Activated T-helper 1 cell treated with Interleukin-2 at 50 U/mL for 16 hours (primary cell): ENCODE data around the gene FTMT.
"Not testable (repeated sequence)": the region's sequence is repeated elsewhere in the genome, so short reads cannot be mapped to it uniquely, and the experiment has no call there.

ENCODE experiments used
- DNase-seq: peaks from one replicate; pipeline ENCODE4 v3.0.0-alpha.2; 2020; ENCODE audit warnings: low read depth

FTMT gene

GRCh38 chr5:121851643-121852574, at the start of gene FTMT:
TSS of gene FTMT (plus strand) at chr5:121851882. CDS start at chr5:121851964, 82 bp downstream.
- DNase-seq, result no peak

- DNase-seq, result not testable (repeated sequence)
Observed at GRCh38 chr5:121805251-121805650, 46.4 kb upstream of the FTMT start.

GRCh38 chr5:121805911-121806310, 45.8 kb upstream of the FTMT start:
- no peak for DNase-seq

GRCh38 chr5:121816164-121816563, 35.5 kb upstream of the FTMT start:
- no peak for DNase-seq

- DNase-seq, result no peak
Observed at GRCh38 chr5:121819682-121820261, 31.9 kb upstream of the FTMT start.

GRCh38 chr5:121833617-121834016, 18.1 kb upstream of the FTMT start:
- no peak for DNase-seq

- no peak for DNase-seq
Observed at GRCh38 chr5:121834021-121834420, 17.7 kb upstream of the FTMT start.

GRCh38 chr5:121841892-121842291, 9.8 kb upstream of the FTMT start:
- DNase-seq, result no peak

GRCh38 chr5:121850272-121850671, 1.4 kb upstream of the FTMT start:
- no peak for DNase-seq

GRCh38 chr5:121853850-121854249, 2.2 kb downstream of the FTMT start:
- DNase-seq, result no peak

- no peak for DNase-seq
Observed at GRCh38 chr5:121862801-121863200, 11.1 kb downstream of the FTMT start.

- DNase-seq, result no peak
Observed at GRCh38 chr5:121863753-121864285, 12.1 kb downstream of the FTMT start.

GRCh38 chr5:121867403-121867802, 15.7 kb downstream of the FTMT start:
- DNase-seq, result no peak

- no peak for DNase-seq
Observed at GRCh38 chr5:121870489-121870888, 18.8 kb downstream of the FTMT start.

- DNase-seq, result no peak
Observed at GRCh38 chr5:121872856-121873255, 21.2 kb downstream of the FTMT start.

- no peak for DNase-seq
Observed at GRCh38 chr5:121873409-121873808, 21.7 kb downstream of the FTMT start.

- DNase-seq, result no peak
Observed at GRCh38 chr5:121885630-121886029, 33.9 kb downstream of the FTMT start.

- no peak for DNase-seq
Observed at GRCh38 chr5:121887727-121888126, 36.0 kb downstream of the FTMT start.

- no peak for DNase-seq
Observed at GRCh38 chr5:121890297-121890858, 38.7 kb downstream of the FTMT start.

- DNase-seq, result no peak
Observed at GRCh38 chr5:121897341-121897740, 45.7 kb downstream of the FTMT start.

GRCh38 chr5:121899346-121899745, 47.7 kb downstream of the FTMT start:
- DNase-seq, result no peak
